ENCODE results near the gene TENM3.

The TENM3 gene

DNA sequence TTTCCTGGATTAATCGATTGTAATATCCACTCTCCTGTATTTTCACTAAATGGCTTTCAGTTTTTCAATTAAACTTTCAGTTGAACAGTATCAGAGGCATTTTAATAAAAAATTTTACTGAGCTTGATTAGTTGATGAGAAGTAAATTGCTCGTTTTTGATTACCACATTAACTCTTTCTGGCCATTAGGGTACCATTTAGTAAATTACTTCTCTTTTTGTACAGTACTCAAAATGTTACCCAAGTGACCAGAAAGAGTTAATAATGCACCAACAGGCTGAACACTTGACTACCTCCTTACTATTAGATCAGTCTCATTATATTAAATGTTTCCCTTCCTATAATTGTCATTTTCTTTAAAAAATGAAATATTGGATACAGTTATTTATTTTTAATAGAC is 289.2 kb downstream of the TENM3 start:
- no peak for DNase-seq

- DNase-seq: no peak
These were observed 290.8 kb downstream of the TENM3 start for GRCh38 chr4:182533964-182534363.

DNA sequence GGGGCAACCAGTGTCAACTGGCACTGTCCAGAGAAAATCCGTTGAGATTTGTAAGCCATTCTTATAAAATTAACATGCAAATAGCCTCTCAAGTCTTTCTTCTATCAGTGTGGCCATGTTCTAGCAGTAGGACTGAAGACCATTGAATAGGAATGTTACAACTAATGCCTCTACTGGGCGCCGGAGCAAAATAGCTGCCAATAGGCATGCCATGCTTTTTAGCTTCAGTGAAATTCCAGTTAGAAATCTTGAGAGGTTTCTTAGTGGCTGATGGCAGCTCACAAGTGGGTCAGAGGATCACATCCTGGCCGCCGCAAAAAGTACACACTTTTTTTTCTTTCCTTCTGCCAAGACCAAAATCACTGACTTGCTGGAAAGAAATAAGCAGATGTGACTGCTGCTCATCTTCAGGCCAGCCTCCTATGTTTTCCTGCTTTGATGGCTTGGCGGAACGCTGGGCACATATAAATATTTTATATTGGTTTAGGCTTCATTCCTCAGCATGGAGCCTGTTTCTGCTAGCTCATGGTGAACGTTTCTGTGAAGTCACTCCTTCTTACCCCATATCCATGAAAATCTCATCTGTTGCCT is 293.1 kb downstream of the TENM3 start:
- DNase-seq: no peak

GRCh38 chr4:182537031-182537795 is 294.0 kb downstream of the TENM3 start:
- DNase-seq: no peak

- no peak for DNase-seq
These were observed 294.8 kb downstream of the TENM3 start for GRCh38 chr4:182538031-182538430.

DNA sequence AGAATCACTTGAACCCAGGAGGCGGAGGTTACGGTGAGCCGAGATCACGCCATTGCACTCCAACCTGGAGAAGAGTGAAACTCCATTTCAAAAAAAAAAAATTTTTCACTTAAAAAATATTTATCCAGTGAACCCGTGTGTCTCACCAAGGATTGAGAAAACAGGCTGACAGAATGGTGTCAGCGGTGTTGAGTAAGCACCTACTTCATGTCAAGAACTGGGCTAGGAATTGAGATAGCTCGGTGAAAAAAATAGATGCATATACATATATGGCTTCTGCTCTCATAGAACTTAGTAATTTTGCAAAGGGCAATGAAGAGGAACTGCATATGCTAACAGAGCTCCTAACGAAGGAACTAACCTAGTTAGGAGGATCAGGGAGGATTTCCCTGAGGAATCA is 297.3 kb downstream of the TENM3 start:
- no peak for DNase-seq

DNA sequence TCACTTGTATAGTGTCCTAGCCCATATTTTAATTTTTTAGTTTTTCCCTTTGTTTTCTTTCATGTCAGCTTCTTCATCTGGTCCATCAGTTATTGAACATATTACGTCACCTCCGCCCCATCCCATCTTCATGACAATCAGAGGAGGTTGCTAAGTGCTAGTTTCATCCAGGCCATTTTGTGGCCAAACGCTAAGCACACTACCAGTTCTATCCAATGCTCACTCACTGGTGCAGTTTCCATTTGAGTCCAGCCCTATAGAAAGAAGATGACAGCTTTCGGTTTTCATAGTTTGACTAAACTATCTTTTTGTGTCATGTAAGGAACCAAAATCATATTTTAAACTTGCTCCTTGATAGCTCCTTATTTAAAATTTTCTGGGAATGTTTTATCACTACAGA is 304.2 kb downstream of the TENM3 start:
- DNase-seq: no peak

- no peak for DNase-seq
These were observed 305.0 kb downstream of the TENM3 start for GRCh38 chr4:182548156-182548555.

- DNase-seq: no peak
These were observed 306.2 kb downstream of the TENM3 start for GRCh38 chr4:182549356-182549755.

- no peak for DNase-seq
These were observed 309.7 kb downstream of the TENM3 start for GRCh38 chr4:182552948-182553347.

GRCh38 chr4:182553653-182554052 is 310.5 kb downstream of the TENM3 start:
- DNase-seq: no peak

GRCh38 chr4:182554736-182555135 is 311.5 kb downstream of the TENM3 start:
- no peak for DNase-seq

DNA sequence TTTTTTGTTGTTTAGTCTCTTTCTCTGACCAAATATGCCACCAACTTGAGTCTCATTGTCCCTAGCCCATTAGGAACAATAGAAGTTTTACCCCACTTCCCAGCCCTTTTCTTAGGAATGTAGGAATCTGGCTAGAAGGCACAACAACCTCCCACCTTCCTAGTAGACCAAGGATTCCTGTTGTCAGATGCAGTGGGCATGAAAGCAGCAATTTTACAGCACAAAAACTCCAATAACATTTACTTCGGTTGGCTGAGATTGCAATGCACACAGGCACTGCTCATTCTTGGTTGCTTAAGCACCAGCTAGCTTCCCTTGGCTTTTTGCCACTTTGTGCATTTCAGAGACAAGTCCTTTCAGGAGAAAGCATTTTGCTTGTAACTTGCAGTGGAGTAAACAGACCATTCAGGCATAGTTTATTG is 312.8 kb downstream of the TENM3 start:
- DNase-seq: no peak

DNA sequence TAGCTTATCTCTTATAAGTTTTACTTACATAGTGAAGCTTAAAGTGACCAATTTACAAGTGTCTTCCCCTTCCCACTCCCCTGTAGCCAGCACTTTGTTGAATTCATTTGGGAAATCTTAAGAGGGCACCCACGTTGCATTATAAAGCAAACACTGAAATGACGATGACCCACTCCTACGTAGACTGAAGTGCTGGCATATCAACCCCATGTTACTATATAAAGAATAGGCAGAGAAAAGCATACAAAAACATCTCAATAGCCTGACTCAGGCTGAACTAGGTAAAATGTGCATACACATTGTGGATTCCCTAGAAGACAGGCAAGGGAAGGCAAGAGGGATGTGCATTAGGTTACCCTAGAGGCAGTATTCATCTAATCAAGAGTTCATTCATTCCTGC is 313.4 kb downstream of the TENM3 start:
- DNase-seq: no peak

GRCh38 chr4:182560358-182560757 is 317.2 kb downstream of the TENM3 start:
- no peak for DNase-seq

DNA sequence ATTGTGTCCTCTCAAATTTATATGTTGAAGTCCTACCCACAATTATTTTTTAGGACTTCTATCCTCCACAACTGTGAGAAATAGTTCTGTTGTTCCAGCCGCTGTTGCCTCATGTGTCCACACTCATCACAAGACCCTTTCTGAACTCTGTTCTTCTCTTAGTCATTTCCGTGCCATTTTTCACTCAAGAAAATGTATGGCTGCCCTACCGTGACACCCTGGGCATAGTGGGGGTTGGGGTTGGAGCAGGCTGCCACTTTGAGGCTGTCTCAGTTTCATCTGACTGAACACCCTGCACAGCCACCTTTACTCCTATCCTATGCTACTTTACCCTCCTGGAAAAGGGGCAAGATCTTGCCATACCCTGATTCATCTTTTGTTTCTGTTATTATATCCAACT is 319.1 kb downstream of the TENM3 start:
- DNase-seq: no peak

DNA sequence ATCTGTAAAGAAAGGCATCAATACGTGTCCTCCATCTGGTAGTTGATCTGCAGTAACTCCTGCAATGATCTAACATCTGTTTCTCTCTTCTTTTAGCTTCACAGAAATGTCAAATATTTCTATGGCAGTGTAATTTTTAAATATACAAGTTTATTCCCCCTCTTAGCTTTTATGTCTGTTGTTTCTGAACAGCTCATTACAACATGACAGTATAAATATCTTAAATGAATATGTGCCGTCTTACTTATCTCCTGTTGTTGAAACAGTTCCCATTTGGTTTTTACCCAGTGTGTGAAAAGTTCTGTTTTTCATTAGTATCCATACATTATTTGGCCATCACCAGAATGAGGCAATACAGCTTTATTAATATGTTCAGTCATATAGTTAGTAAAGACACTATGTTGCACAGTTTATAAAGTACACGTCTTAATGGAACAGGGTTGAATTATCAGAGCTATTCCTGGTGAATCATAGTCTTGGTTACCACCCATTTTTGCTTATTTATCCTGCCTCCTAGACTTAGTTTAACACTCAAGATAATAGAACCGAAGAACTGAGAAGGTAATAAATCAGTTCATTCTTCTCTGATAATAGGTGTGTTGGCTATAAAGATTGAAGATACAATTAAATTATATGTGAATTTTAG is 321.6 kb downstream of the TENM3 start:
- no peak for DNase-seq

DNA sequence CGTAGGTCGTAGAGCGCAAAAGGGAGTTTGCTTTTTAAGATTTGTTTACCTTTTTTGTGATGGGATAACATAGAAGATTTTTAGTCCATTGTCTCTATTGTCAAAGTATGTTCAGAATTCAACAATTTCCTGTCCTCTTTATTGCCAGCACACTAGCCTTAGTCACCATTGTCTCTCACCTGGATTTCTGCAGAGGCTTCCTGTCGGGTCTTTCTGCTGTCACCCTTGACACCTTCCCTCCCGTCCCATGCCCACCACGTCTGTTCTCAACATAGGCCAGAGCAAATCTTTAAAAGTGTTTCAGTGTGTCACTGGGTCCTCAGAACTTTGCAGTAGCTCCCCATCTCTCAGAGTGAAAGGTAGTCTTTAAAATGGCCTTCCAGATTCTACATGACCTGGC is 323.9 kb downstream of the TENM3 start:
- DNase-seq: no peak

DNA sequence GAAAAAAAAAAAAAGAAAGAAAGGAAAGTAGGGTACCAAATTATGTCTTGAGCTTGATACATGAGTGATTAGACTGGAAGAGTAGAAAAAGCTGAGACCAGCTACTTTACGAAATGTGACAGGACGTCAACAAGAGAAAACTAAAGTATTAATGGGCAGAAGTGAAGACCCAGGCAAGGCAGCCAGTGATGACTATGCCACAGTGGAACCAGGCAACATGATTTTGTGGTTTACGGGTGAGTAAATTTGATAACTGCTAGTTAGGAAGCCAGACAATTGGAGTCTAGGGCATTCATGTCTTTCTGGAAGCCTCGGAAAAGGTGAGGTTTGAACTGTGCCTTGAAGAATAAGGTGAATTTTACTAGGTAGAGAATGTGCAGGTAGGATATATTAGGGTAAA is 326.4 kb downstream of the TENM3 start:
- no peak for DNase-seq

GRCh38 chr4:182574706-182575105 is 331.5 kb downstream of the TENM3 start:
- DNase-seq: no peak

- no peak for DNase-seq
These were observed 332.0 kb downstream of the TENM3 start for GRCh38 chr4:182575225-182575624.

DNA sequence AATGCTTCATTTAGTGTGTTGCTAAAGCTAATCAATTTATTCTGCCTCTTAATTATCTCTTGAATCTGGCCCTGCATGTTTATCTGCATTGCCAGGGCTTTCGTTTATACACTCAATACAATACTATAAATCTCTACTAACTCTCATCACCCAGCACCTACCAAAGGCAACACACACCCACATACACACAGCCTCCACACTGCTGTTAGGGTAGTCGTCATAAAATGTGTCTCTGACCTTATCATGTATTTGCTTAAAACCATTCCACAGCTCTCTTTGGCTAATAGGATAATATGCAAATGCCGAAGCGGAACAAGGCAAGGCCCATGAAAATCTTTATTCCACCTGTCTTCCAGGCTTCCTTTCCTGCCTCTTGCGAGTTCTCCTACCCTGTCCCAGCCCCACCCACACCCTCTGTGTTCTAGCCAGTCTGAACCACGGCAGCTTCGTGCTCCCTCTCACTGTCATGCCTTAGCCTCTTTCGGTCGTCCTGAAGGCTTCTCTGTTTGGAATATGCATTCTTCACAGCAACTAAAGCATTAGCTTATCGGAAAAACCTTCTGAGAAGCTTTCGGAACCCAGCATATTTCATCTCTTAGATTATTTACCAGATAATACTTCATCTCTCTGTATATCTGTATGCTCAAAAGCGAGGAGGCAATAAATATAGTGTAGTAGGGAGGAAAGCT is 333.5 kb downstream of the TENM3 start:
- no peak for DNase-seq

DNA sequence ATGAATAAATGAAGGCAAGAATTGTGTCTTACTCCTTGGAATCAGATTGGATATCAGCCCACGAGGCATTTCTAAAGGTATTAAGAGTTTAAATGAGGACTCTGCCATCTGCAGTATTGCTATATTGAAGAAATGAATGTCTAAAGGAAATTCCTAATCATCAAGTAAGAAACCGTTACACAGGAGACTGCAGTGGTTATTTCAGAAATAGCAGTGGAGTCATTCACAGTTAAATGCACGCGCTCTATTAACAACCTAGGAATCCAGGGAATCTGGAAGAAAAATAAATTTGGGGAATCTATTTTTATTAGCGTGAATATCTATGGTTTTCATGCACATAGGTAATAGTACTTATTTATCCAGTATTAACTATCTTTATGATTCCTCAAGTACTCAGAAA is 334.2 kb downstream of the TENM3 start:
- no peak for DNase-seq

DNA sequence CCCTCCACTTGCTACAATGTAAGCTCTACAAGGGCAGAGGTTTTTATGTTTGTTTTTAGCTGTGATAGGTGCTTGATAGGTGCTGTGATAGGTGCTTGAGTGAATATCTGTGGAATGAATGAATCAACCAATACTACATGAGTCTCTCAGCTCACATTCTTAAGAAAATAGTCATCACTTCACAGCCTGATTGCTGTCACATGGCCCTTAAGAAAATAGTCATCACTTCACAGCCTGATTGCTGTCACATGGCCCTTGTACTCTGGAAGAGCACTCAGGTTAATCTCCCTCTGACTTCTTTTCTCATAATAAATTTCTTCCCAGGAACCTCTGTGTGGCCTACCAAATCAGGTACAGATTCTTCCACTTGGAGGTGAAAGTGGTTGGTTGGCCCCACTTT is 335.2 kb downstream of the TENM3 start:
- DNase-seq: no peak
